Panc1 (cell line): Measurements from ENCODE around the gene UBE2G1.

Experiments used
- POLR2AphosphoS5 ChIP-seq: IDR thresholded peaks from 2 replicates; pipeline ENCODE4 v1.6.1; 2012; ENCODE audit warnings: mild to moderate bottlenecking, low read depth, low read length, moderate library complexity
- SIN3A ChIP-seq: IDR thresholded peaks from 2 replicates; pipeline ENCODE4 v1.6.1; 2012; ENCODE audit warnings: low read depth, mild to moderate bottlenecking, low read length, moderate library complexity, borderline replicate concordance; ENCODE audit not compliant: insufficient read depth
- TCF7L2 ChIP-seq: IDR thresholded peaks from 2 replicates; pipeline ENCODE4 v1.6.1; 2011; ENCODE audit warnings: mild to moderate bottlenecking, low read depth, low read length, inconsistent platforms
- TF ChIP-seq, protein P1 (sequence below): fragments of 450-650 bp; IDR thresholded peaks from 2 replicates; pipeline ENCODE4 v1.5.1; 2017; ENCODE audit warnings: mild to moderate bottlenecking
- TF ChIP-seq, protein P2 (sequence below), 2 experiments: IDR thresholded peaks; 2 replicates each; pipeline ENCODE4 v1.6.1; 2011 to 2012; ENCODE audit warnings: low read depth in 2 of 2, control low read depth in 1 of 2, low read length in 1 of 2, mild to moderate bottlenecking in 1 of 2, moderate library complexity in 1 of 2; ENCODE audit not compliant: insufficient read depth in 1 of 2

- TF ChIP-seq POLR2AphosphoS5 (no peak), SIN3A (no peak), TCF7L2 (no peak)
- TF ChIP-seq, protein P1, sequence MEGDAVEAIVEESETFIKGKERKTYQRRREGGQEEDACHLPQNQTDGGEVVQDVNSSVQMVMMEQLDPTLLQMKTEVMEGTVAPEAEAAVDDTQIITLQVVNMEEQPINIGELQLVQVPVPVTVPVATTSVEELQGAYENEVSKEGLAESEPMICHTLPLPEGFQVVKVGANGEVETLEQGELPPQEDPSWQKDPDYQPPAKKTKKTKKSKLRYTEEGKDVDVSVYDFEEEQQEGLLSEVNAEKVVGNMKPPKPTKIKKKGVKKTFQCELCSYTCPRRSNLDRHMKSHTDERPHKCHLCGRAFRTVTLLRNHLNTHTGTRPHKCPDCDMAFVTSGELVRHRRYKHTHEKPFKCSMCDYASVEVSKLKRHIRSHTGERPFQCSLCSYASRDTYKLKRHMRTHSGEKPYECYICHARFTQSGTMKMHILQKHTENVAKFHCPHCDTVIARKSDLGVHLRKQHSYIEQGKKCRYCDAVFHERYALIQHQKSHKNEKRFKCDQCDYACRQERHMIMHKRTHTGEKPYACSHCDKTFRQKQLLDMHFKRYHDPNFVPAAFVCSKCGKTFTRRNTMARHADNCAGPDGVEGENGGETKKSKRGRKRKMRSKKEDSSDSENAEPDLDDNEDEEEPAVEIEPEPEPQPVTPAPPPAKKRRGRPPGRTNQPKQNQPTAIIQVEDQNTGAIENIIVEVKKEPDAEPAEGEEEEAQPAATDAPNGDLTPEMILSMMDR: peak; percentile 81
- TF ChIP-seq, protein P2, sequence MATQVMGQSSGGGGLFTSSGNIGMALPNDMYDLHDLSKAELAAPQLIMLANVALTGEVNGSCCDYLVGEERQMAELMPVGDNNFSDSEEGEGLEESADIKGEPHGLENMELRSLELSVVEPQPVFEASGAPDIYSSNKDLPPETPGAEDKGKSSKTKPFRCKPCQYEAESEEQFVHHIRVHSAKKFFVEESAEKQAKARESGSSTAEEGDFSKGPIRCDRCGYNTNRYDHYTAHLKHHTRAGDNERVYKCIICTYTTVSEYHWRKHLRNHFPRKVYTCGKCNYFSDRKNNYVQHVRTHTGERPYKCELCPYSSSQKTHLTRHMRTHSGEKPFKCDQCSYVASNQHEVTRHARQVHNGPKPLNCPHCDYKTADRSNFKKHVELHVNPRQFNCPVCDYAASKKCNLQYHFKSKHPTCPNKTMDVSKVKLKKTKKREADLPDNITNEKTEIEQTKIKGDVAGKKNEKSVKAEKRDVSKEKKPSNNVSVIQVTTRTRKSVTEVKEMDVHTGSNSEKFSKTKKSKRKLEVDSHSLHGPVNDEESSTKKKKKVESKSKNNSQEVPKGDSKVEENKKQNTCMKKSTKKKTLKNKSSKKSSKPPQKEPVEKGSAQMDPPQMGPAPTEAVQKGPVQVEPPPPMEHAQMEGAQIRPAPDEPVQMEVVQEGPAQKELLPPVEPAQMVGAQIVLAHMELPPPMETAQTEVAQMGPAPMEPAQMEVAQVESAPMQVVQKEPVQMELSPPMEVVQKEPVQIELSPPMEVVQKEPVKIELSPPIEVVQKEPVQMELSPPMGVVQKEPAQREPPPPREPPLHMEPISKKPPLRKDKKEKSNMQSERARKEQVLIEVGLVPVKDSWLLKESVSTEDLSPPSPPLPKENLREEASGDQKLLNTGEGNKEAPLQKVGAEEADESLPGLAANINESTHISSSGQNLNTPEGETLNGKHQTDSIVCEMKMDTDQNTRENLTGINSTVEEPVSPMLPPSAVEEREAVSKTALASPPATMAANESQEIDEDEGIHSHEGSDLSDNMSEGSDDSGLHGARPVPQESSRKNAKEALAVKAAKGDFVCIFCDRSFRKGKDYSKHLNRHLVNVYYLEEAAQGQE (IDR thresholded peaks at IDR 0.05; ENCODE audit: insufficient read depth in 1 of 2, low read depth in 2 of 2, low read length in 1 of 2): no peak
These were observed 62.0 kb downstream of the UBE2G1 start for GRCh38 chr17:4304417-4305027.
